HK-2 (cell line): Measurements from ENCODE around the gene MSI2.

ENCODE experiments used
- DNase-seq: peaks from one replicate; pipeline ENCODE4 v3.0.0-alpha.2; 2018; ENCODE audit not compliant: unreplicated experiment

The MSI2 gene

GRCh38 chr17:57395721-57396321 is 139.5 kb downstream of the MSI2 start:
- no peak for DNase-seq

- DNase-seq, result no peak
These were observed 140.2 kb downstream of the MSI2 start for GRCh38 chr17:57396511-57396921.

GRCh38 chr17:57397402-57397801 is 141.1 kb downstream of the MSI2 start:
- no peak for DNase-seq

- no peak for DNase-seq
These were observed 143.4 kb downstream of the MSI2 start for GRCh38 chr17:57399690-57400089.

- DNase-seq, result peak; percentile 8
These were observed 144.3 kb downstream of the MSI2 start for GRCh38 chr17:57400648-57401047.

- DNase-seq, result peak; percentile 18
These were observed 145.5 kb downstream of the MSI2 start for GRCh38 chr17:57401556-57402488.

- no peak for DNase-seq
These were observed 146.4 kb downstream of the MSI2 start for GRCh38 chr17:57402681-57403180.

GRCh38 chr17:57403236-57403635 is 146.9 kb downstream of the MSI2 start:
- DNase-seq, result no peak

- DNase-seq, result no peak
These were observed 147.8 kb downstream of the MSI2 start for GRCh38 chr17:57404073-57404472.

- DNase-seq, result no peak
These were observed 148.6 kb downstream of the MSI2 start for GRCh38 chr17:57404795-57405490.

GRCh38 chr17:57405491-57406072 is 149.3 kb downstream of the MSI2 start:
- no peak for DNase-seq

GRCh38 chr17:57406131-57406980 is 150.0 kb downstream of the MSI2 start:
- no peak for DNase-seq

- no peak for DNase-seq
These were observed 150.6 kb downstream of the MSI2 start for GRCh38 chr17:57406981-57407286.

GRCh38 chr17:57407287-57408070 is 151.2 kb downstream of the MSI2 start:
- DNase-seq, result no peak

GRCh38 chr17:57408071-57408811 is 151.9 kb downstream of the MSI2 start:
- DNase-seq, result no peak

- no peak for DNase-seq
These were observed 153.8 kb downstream of the MSI2 start for GRCh38 chr17:57410169-57410568.

- no peak for DNase-seq
These were observed 156.3 kb downstream of the MSI2 start for GRCh38 chr17:57412520-57413096.

GRCh38 chr17:57413848-57414651 is 157.7 kb downstream of the MSI2 start:
- DNase-seq, result no peak
